BLaER1 (cell line): ENCODE data around the gene TTI1.
"Not testable (repeated sequence)": the region's sequence is repeated elsewhere in the genome, so short reads cannot be mapped to it uniquely, and the experiment has no call there.

Experiments
- H3K27ac ChIP-seq: shearing (Covaris generic); formaldehyde crosslinking; 2 replicates; pipeline ENCODE4 v1.8.1; 2022
- H3K27me3 ChIP-seq: shearing (Covaris generic); formaldehyde crosslinking; 2 replicates; pipeline ENCODE4 v1.8.1; 2022
- H3K36me3 ChIP-seq: shearing (Covaris generic); formaldehyde crosslinking; 2 replicates; pipeline ENCODE4 v1.8.1; 2022
- H3K4me1 ChIP-seq: shearing (Covaris generic); formaldehyde crosslinking; 2 replicates; pipeline ENCODE4 v1.8.1; 2022
- H3K4me2 ChIP-seq: shearing (Covaris generic); formaldehyde crosslinking; 2 replicates; pipeline ENCODE4 v1.8.1; 2022
- H3K4me3 ChIP-seq: shearing (Covaris generic); formaldehyde crosslinking; 2 replicates; pipeline ENCODE4 v1.8.1; 2022
- H3K9ac ChIP-seq: shearing (Covaris generic); formaldehyde crosslinking; 2 replicates; pipeline ENCODE4 v1.8.1; 2022
- H3K9me3 ChIP-seq: shearing (Covaris generic); formaldehyde crosslinking; 2 replicates; pipeline ENCODE4 v1.8.1; 2022
- H4K20me1 ChIP-seq: shearing (Covaris generic); formaldehyde crosslinking; 2 replicates; pipeline ENCODE4 v1.8.1; 2022
- Cebpa-rat ChIP-seq: shearing (Covaris generic); IDR thresholded peaks from 2 replicates; pipeline ENCODE4 v1.8.1; 2022

The TTI1 gene

GRCh38 chr20:38018385-38018784 is 14.9 kb downstream of the TTI1 start:
- Histone ChIP-seq H3K4me2 (no peak overlapping the region), H3K27ac (no peak overlapping the region), H4K20me1 (peaks cover 54% of the 10 kb centered on the region), H3K4me3 (0 out of 2 replicates have a peak overlapping the region, but pooled peaks have one; percentile 25), H3K4me1 (peaks cover 2% of the 10 kb centered on the region), H3K9ac (no peak overlapping the region), H3K9me3 (peaks cover 32% of the 10 kb centered on the region), H3K36me3 (peaks cover 89% of the 10 kb centered on the region), H3K27me3 (no peaks in the 10 kb centered on the region)
- TF ChIP-seq Cebpa-rat, result no peak

DNA sequence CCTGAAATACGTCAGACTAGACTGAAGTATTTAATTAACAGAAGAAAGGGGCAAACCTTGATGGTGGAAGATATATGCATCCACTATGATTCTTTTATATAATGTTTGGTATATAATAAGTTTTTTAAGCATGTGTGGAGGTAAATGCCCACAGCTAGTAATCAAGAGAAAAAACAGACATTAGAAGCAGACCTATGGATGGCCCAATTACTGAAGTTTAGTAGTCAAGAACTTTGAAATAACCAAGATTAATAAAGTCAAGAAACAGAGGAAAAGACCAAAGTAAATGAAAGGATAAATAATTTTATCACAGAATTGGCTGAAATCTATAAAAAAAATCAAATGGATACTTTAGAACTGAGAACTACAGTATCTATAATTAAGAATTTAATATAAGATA is 15.3 kb downstream of the TTI1 start:
- Histone ChIP-seq H3K9me3 (peaks cover 32% of the 10 kb centered on the region), H3K4me3 (no peak overlapping the region), H4K20me1 (peaks cover 54% of the 10 kb centered on the region), H3K36me3 (peaks cover 89% of the 10 kb centered on the region), H3K4me1 (no peaks in the 10 kb centered on the region), H3K27me3 (no peaks in the 10 kb centered on the region), H3K9ac (no peak overlapping the region), H3K4me2 (no peak overlapping the region), H3K27ac (no peak overlapping the region)
- no peak for TF ChIP-seq Cebpa-rat

DNA sequence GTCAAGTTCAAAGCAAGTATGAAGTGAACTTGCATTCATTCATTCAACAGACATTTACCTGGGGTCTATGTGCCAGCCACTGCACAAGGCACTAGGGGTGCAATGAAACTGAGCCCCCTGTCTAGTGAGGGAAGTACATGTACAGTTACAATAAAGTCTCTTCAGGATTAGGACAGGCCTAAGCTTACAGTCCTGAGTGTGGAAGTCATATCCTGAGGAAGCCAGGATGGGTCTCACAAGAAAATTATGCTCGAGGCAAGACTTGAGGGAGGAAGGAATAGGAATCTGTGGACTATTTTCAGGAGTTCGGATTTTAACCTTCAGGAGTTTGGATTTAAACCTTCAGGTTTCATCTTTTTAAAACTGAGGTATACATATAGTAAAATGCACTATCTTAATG is 19.4 kb downstream of the TTI1 start:
- Histone ChIP-seq H3K4me1 (no peaks in the 10 kb centered on the region), H4K20me1 (peaks cover 70% of the 10 kb centered on the region), H3K27me3 (no peaks in the 10 kb centered on the region), H3K4me2 (no peak overlapping the region), H3K4me3 (no peak overlapping the region), H3K9me3 (peaks cover 23% of the 10 kb centered on the region), H3K27ac (no peak overlapping the region), H3K9ac (no peak overlapping the region), H3K36me3 (peaks cover 99% of the 10 kb centered on the region)
- no peak for TF ChIP-seq Cebpa-rat

GRCh38 chr20:38012332-38012731 is 20.9 kb downstream of the TTI1 start:
- H3K36me3 ChIP-seq, result peaks cover 99% of the 10 kb centered on the region
- H3K4me1 ChIP-seq, result no peaks in the 10 kb centered on the region
- H3K27me3 ChIP-seq, result no peaks in the 10 kb centered on the region
- H3K9ac ChIP-seq, result no peak overlapping the region
- no peak for TF ChIP-seq Cebpa-rat
- no peak overlapping the region for H3K4me3 ChIP-seq
- no peak overlapping the region for H3K4me2 ChIP-seq
- peaks cover 86% of the 10 kb centered on the region for H4K20me1 ChIP-seq
- H3K9me3 ChIP-seq, result peaks cover 7% of the 10 kb centered on the region
- H3K27ac ChIP-seq, result no peak overlapping the region

DNA sequence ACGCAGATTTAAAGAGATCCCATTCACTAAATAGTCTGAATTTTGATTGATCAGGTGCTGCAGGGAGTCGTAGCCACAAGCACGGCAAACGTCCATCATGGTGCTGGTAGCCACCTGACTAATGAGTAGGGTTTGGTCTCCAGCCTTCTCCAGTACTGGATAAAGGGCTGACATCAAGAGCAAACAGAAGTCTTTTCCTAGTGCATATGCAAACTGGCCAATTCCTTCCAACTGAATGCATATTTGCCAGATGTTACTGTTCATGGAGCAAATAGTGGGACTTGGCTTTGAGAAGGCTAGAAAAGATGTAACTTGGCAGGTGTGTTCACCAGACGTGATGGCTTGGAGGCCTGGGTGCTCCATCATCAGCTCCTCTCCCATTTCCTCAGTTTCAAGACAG is 21.6 kb downstream of the TTI1 start:
- Histone ChIP-seq H3K36me3 (peaks cover 99% of the 10 kb centered on the region), H3K4me3 (no peak overlapping the region), H3K9me3 (0 out of 2 replicates have a peak, but pooled peaks cover under 1% of the 10 kb centered on the region), H3K27ac (no peak overlapping the region), H3K4me2 (no peak overlapping the region), H4K20me1 (peaks cover 92% of the 10 kb centered on the region), H3K4me1 (no peaks in the 10 kb centered on the region), H3K9ac (no peak overlapping the region), H3K27me3 (no peaks in the 10 kb centered on the region)
- TF ChIP-seq Cebpa-rat, result no peak

- not testable (repeated sequence) for H3K9ac ChIP-seq, H3K4me2 ChIP-seq, H3K4me1 ChIP-seq, H3K9me3 ChIP-seq, H3K27me3 ChIP-seq, H3K27ac ChIP-seq, H3K4me3 ChIP-seq
- H3K36me3 ChIP-seq, result peaks cover 95% of the 10 kb centered on the region
- peaks cover 91% of the 10 kb centered on the region for H4K20me1 ChIP-seq
Observed at GRCh38 chr20:38009416-38009815, 23.8 kb downstream of the TTI1 start.

DNA sequence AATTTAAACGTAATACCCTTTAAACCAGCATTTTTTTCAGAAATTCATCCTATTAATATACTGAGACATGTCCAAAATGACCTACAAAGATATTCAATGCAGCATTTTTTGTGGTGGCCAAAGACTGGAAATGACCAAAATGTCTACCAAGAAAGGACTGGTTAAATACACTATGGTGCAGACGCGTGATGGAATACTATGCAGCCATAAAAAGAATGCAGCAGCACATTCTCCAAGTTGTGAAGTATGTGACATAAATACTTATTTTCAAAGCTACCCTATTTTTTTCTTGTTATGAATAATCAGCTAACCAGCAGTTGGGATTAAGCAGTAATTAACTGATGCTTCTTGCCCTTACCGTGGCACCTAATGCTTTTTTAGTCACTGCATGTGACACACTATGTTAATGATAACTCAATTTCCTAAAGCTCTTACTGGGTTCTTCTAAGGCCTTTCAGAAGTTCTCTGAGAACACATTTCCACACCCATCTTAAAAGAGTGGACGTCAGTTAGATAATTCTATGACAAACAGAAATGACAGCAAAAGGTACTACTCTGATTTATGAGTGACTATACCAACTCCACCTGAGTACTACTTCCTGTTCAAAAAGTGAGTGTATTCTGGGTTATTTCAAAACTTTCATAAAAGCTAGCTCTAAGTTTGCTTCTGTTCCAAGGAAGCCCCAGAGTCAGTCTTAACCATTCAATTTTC is 24.9 kb downstream of the TTI1 start:
- TF ChIP-seq Cebpa-rat, result no peak

DNA sequence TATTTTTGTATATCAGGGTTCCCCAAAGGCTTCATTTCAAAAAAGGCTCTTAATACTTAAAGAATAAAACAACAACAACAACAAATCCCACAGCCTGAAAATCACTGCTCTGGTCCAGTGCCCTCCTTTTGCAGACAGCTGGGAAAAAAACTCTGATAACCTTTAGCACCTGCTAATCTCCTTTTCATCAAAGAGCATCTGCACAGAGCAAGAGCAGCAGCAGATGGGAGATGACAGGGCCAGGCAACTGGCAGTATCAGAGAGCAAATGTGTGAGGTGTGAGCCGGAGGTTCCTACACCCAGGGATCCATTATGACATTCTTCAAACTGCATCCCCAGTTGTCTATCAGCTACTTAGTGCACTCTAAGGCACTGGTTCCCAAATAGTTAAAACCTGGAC is 25.7 kb downstream of the TTI1 start:
- H3K9me3 ChIP-seq, result no peaks in the 10 kb centered on the region
- H3K4me3 ChIP-seq, result no peak overlapping the region
- H4K20me1 ChIP-seq, result peaks cover 74% of the 10 kb centered on the region
- no peaks in the 10 kb centered on the region for H3K4me1 ChIP-seq
- no peak for TF ChIP-seq Cebpa-rat
- H3K9ac ChIP-seq, result no peak overlapping the region
- no peaks in the 10 kb centered on the region for H3K27me3 ChIP-seq
- no peak overlapping the region for H3K27ac ChIP-seq
- no peak overlapping the region for H3K4me2 ChIP-seq
- peaks cover 95% of the 10 kb centered on the region for H3K36me3 ChIP-seq

More for the DNA sequence above, 24.9 kb downstream of the TTI1 start:
- Histone ChIP-seq H3K4me2 (no peak overlapping the region), H3K4me1 (no peaks in the 10 kb centered on the region), H3K27me3 (no peaks in the 10 kb centered on the region), H4K20me1 (peaks cover 83% of the 10 kb centered on the region), H3K9ac (no peak overlapping the region), H3K27ac (no peak overlapping the region), H3K4me3 (no peak overlapping the region), H3K9me3 (no peaks in the 10 kb centered on the region), H3K36me3 (peaks cover 95% of the 10 kb centered on the region)

DNA sequence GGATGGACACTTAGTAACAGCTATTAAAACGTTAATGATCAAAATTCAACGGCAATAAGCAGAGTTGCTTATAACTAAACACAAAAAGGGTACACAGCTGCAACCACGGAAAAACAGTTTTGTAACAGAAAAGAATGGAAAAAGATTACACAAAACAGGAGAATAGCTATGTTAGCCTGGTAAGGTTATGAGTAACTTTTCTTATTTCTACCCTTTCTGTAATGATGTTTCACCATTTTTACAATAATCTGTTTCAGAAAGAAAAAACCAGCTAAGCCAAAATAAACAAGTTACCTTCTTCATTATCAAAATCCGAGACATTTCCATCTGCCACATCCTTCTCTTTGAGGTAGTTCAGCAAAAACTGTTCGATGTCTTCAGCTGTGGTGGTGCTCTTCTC is 27.4 kb downstream of the TTI1 start:
- Histone ChIP-seq H3K4me2 (no peak overlapping the region), H4K20me1 (peaks cover 58% of the 10 kb centered on the region), H3K9me3 (no peaks in the 10 kb centered on the region), H3K27ac (no peak overlapping the region), H3K27me3 (no peaks in the 10 kb centered on the region), H3K36me3 (peaks cover 95% of the 10 kb centered on the region), H3K4me3 (no peak overlapping the region), H3K4me1 (no peaks in the 10 kb centered on the region), H3K9ac (no peak overlapping the region)
- no peak for TF ChIP-seq Cebpa-rat

GRCh38 chr20:38004416-38004815 is 28.8 kb downstream of the TTI1 start:
- Histone ChIP-seq H3K4me1 (no peaks in the 10 kb centered on the region), H3K36me3 (peaks cover 95% of the 10 kb centered on the region), H3K4me3 (no peak overlapping the region), H3K4me2 (no peak overlapping the region), H4K20me1 (peaks cover 46% of the 10 kb centered on the region), H3K27ac (no peak overlapping the region), H3K9ac (no peak overlapping the region), H3K9me3 (no peaks in the 10 kb centered on the region), H3K27me3 (no peaks in the 10 kb centered on the region)
- no peak for TF ChIP-seq Cebpa-rat

DNA sequence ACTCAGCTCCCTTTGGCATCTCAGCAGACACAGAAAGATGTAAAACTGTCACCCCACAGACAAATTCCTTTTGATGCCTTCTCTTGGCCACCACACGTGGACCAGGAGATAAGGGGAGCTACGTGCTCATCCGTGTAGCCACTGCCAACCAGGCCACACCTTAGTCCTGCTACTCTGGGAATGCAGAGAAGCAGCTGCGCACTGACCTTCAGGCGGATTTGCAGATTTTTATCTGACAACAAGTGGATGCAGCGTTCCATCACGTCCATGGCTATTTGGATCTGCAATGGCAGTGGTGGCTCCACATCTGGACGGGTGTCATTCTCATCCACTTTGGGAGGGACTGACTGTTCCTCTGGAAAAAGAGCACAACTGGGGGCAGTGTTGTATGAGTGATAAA is 30.8 kb downstream of the TTI1 start:
- no peak overlapping the region for H3K27ac ChIP-seq
- TF ChIP-seq Cebpa-rat, result no peak
- H3K4me1 ChIP-seq, result no peaks in the 10 kb centered on the region
- H3K4me2 ChIP-seq, result no peak overlapping the region
- H3K4me3 ChIP-seq, result no peak overlapping the region
- peaks cover 26% of the 10 kb centered on the region for H4K20me1 ChIP-seq
- peaks cover 96% of the 10 kb centered on the region for H3K36me3 ChIP-seq
- H3K9ac ChIP-seq, result no peak overlapping the region
- no peaks in the 10 kb centered on the region for H3K27me3 ChIP-seq
- no peaks in the 10 kb centered on the region for H3K9me3 ChIP-seq
